H9 (cell line): ENCODE data around the gene ADAMTS2. TPM values are rescaled to one million over a fixed set of nuclear protein-coding genes. Genes with fewer than 3 reads are reported as not detected.
A peak's percentile ranks its signal among the peaks of the same experiment; 100 is the strongest.

Experiments used
- DNase-seq: peaks from one replicate; pipeline ENCODE4 v3.0.0-alpha.2; 2017
- H2AFZ ChIP-seq: one replicate; pipeline ENCODE4 v1.6.1; 2013; ENCODE audit warnings: mild to moderate bottlenecking, low read length, control low read depth, moderate library complexity
- H2AK5ac ChIP-seq: 2 replicates; pipeline ENCODE4 v1.6.1; 2013; ENCODE audit warnings: low read length, control low read depth, mixed read lengths; ENCODE audit not compliant: insufficient read length
- H2BK120ac ChIP-seq: one replicate; pipeline ENCODE4 v1.6.1; 2013; ENCODE audit warnings: low read depth, mild to moderate bottlenecking, low read length, control low read depth, inconsistent platforms; ENCODE audit not compliant: poor library complexity, severe bottlenecking
- H2BK12ac ChIP-seq: 2 replicates; pipeline ENCODE4 v1.6.1; 2013; ENCODE audit warnings: low read length, control low read depth, mixed read lengths, low read depth; ENCODE audit not compliant: insufficient read length
- H2BK15ac ChIP-seq: 2 replicates; pipeline ENCODE4 v1.6.1; 2013; ENCODE audit warnings: low read depth, low read length, control low read depth
- H2BK20ac ChIP-seq: one replicate; pipeline ENCODE4 v1.6.1; 2013; ENCODE audit warnings: low read depth, mild to moderate bottlenecking, low read length, control low read depth, inconsistent platforms; ENCODE audit not compliant: poor library complexity, severe bottlenecking
- H2BK5ac ChIP-seq: 2 replicates; pipeline ENCODE4 v1.6.1; 2013; ENCODE audit warnings: low read length, control low read depth, mixed read lengths; ENCODE audit not compliant: insufficient read length
- H3K14ac ChIP-seq: 2 replicates; pipeline ENCODE4 v1.6.1; 2013; ENCODE audit warnings: low read length, control low read depth; ENCODE audit not compliant: insufficient read depth
- H3K18ac ChIP-seq: 2 replicates; pipeline ENCODE4 v1.6.1; 2013; ENCODE audit warnings: low read depth, mild to moderate bottlenecking, mixed read lengths, low read length, control low read depth; ENCODE audit not compliant: insufficient read length
- H3K23ac ChIP-seq: 2 replicates; pipeline ENCODE4 v1.6.1; 2013; ENCODE audit warnings: low read length, control low read depth, mixed read lengths, low read depth; ENCODE audit not compliant: insufficient read length
- H3K23me2 ChIP-seq: 2 replicates; pipeline ENCODE4 v1.6.1; 2013; ENCODE audit warnings: low read depth, mild to moderate bottlenecking, mixed read lengths, low read length, control low read depth; ENCODE audit not compliant: insufficient read length, poor library complexity, severe bottlenecking
- H3K27ac ChIP-seq: 2 replicates; pipeline ENCODE4 v1.5.1; 2013; ENCODE audit warnings: low read length, control low read depth, mixed read lengths, low read depth; ENCODE audit not compliant: insufficient read length
- H3K27me3 ChIP-seq: 2 replicates; pipeline ENCODE4 v1.6.1; 2013; ENCODE audit warnings: low read length, control low read depth, inconsistent platforms; ENCODE audit not compliant: insufficient read depth
- H3K4ac ChIP-seq: 2 replicates; pipeline ENCODE4 v1.6.1; 2013; ENCODE audit warnings: low read depth, mild to moderate bottlenecking, control low read depth, inconsistent platforms, low read length, moderate library complexity
- H3K4me1 ChIP-seq: 2 replicates; pipeline ENCODE4 v1.6.1; 2013; ENCODE audit warnings: low read length, control low read depth, inconsistent platforms; ENCODE audit not compliant: insufficient read depth
- H3K4me2 ChIP-seq: 2 replicates; pipeline ENCODE4 v1.6.1; 2013; ENCODE audit warnings: low read length, control low read depth, mixed read lengths; ENCODE audit not compliant: insufficient read length, insufficient read depth
- H3K56ac ChIP-seq: 2 replicates; pipeline ENCODE4 v1.6.1; 2013; ENCODE audit warnings: low read depth, mild to moderate bottlenecking, mixed read lengths, low read length, control low read depth; ENCODE audit not compliant: insufficient read length
- H3K79me1 ChIP-seq: 2 replicates; pipeline ENCODE4 v1.6.1; 2013; ENCODE audit warnings: low read depth, mild to moderate bottlenecking, moderate library complexity, low read length, control low read depth, inconsistent platforms; ENCODE audit not compliant: insufficient read depth, poor library complexity, severe bottlenecking
- H3K79me2 ChIP-seq: 2 replicates; pipeline ENCODE4 v1.6.1; 2013; ENCODE audit warnings: low read length, control low read depth, inconsistent platforms; ENCODE audit not compliant: insufficient read depth
- H3K9ac ChIP-seq: 2 replicates; pipeline ENCODE4 v1.6.1; 2013; ENCODE audit warnings: low read length, control low read depth, mixed read lengths; ENCODE audit not compliant: insufficient read length; ENCODE audit errors: extremely low read depth
- H3K9me3 ChIP-seq: one replicate; pipeline ENCODE4 v1.6.1; 2013; ENCODE audit warnings: low read depth, low read length, inconsistent platforms; ENCODE audit not compliant: control insufficient read depth
- H3T11ph ChIP-seq: one replicate; pipeline ENCODE4 v1.6.1; 2013; ENCODE audit warnings: mild to moderate bottlenecking, low read length, control low read depth, inconsistent platforms
- H4K20me1 ChIP-seq: one replicate; pipeline ENCODE4 v1.6.1; 2013; ENCODE audit not compliant: control insufficient read depth, insufficient read length, insufficient read depth
- H4K5ac ChIP-seq: 2 replicates; pipeline ENCODE4 v1.6.1; 2013; ENCODE audit warnings: low read depth, mild to moderate bottlenecking, mixed read lengths, low read length, control low read depth; ENCODE audit not compliant: insufficient read length
- H4K8ac ChIP-seq: replicated peaks from 2 replicates; pipeline ENCODE4 v1.6.1; 2013; ENCODE audit warnings: low read length, control low read depth, mixed read lengths, low read depth; ENCODE audit not compliant: insufficient read length
- H4K91ac ChIP-seq: 2 replicates; pipeline ENCODE4 v1.6.1; 2013; ENCODE audit warnings: low read depth, mild to moderate bottlenecking, moderate library complexity, mixed read lengths, low read length, control low read depth; ENCODE audit not compliant: insufficient read length
- H3K27ac Mint-ChIP-seq, 3 experiments: 2 replicates in 2 of 3; 3 replicates in 1 of 3; pipeline ENCODE4 v1.8.0; 2020 to 2021; ENCODE audit warnings: mixed read lengths in 3 of 3, mild to moderate bottlenecking in 1 of 3, moderate library complexity in 1 of 3
- H3K27me3 Mint-ChIP-seq: 2 replicates; pipeline ENCODE4 v1.8.0; 2021; ENCODE audit warnings: low read depth, mild to moderate bottlenecking, moderate library complexity, mixed read lengths
- H3K36me3 Mint-ChIP-seq, 3 experiments: 2 replicates in 2 of 3; 3 replicates in 1 of 3; pipeline ENCODE4 v1.8.0; 2020 to 2021; ENCODE audit warnings: low read depth in 3 of 3, mixed read lengths in 3 of 3; ENCODE audit not compliant: insufficient read depth in 1 of 3
- H3K4me1 Mint-ChIP-seq, 2 experiments: 2 replicates each; pipeline ENCODE4 v1.8.0; 2020; ENCODE audit warnings: mixed read lengths in 2 of 2
- H3K4me3 Mint-ChIP-seq, 2 experiments: 2 replicates in 1 of 2; 3 replicates in 1 of 2; pipeline ENCODE4 v1.8.0; 2020 to 2021; ENCODE audit warnings: mild to moderate bottlenecking in 2 of 2, mixed read lengths in 2 of 2, moderate library complexity in 1 of 2
- H3K9me3 Mint-ChIP-seq, 2 experiments: 2 replicates in 1 of 2; 3 replicates in 1 of 2; pipeline ENCODE4 v1.8.0; 2020; ENCODE audit warnings: mild to moderate bottlenecking in 2 of 2, mixed read lengths in 2 of 2, moderate library complexity in 1 of 2
- WGBS: extraction: QIAGEN DNeasy Blood & Tissue Kit; methylation state at CpG from one replicate; pipeline ENCODE4 v1.1.7; 2013; ENCODE audit warnings: missing lambda C conversion rate, low lambda C conversion rate, mixed read lengths; ENCODE audit not compliant: insufficient read length; ENCODE audit errors: extremely low coverage; 5-methylcytosine and 5-hydroxymethylcytosine counted together
- total RNA-seq: library from RNA; stranded (reverse); gene quantifications from 2 replicates; pipeline ENCODE4 v1.2.1, GENCODE V29; 2021
- TF ChIP-seq, protein P1 (sequence below): fragments of 200-600 bp; sonication (generic); conservative IDR thresholded peaks from 3 replicates; pipeline ENCODE4 v1.8.0; 2021; ENCODE audit warnings: antibody characterized with exemption, mild to moderate bottlenecking

ADAMTS2 gene
- total RNA-seq, 1 experiment from 2014 or later: 5.4 TPM

DNA sequence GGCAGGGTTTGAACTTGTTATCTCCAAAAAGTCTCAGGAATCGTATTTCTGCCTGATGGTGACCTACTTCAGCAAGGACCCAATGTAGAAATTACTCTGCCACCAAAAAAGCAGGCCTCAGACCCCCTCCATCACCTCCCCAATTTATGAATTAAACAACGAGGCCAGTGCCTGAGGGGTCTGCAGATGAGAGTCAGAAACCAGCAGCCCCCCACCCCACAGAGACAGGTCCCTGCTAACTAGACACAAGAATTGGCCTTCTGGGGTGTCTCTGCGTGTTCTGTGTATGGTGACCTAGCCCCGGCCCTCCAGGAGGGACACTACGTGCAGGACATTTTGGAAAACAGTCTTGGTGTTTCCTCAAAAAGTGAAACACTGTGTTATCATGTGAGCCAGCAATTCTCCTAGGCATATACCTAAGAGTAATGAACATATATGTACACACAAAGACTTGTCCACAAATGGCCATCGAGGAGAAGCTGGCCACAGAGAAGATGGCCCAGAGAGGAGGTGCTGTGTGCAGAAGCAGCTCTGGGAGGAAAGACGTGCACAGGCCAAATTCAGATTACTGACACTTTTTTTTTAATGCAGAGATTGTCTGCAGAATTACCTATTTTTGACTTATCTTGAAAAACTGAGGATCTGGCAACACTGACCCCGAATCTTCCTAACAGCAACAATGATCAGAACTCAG, 93.8 kb downstream of the ADAMTS2 start:
- Histone ChIP-seq H3K4me2 (no peak overlapping the region), H4K8ac (no peak overlapping the region), H3K27ac (no peak overlapping the region), H3K14ac (no peak overlapping the region), H2BK120ac (no peak overlapping the region), H3K9me3 (no peaks in the 10 kb centered on the region), H2AK5ac (no peak overlapping the region), H3K23me2 (peaks cover 4% of the 10 kb centered on the region), H2BK5ac (no peak overlapping the region), H2BK12ac (no peak overlapping the region), H4K20me1 (no peaks in the 10 kb centered on the region), H2BK15ac (no peak overlapping the region), H3K56ac (no peak overlapping the region), H3T11ph (no peak overlapping the region), H3K9ac (no peak overlapping the region), H4K5ac (no peak overlapping the region), H3K4ac (no peak overlapping the region), H4K91ac (no peak overlapping the region), H3K23ac (no peak overlapping the region), H2BK20ac (no peak overlapping the region), H2AFZ (no peak overlapping the region), H3K79me2 (no peaks in the 10 kb centered on the region), H3K4me1 (no peaks in the 10 kb centered on the region), H3K18ac (no peak overlapping the region), H3K79me1 (no peaks in the 10 kb centered on the region), H3K27me3 (no peaks in the 10 kb centered on the region)
- H3K27me3 Mint-ChIP-seq: no peaks in the 10 kb centered on the region
- no CpG with 5 or more reads among the region's 8 CpGs for whole genome bisulfite sequencing
- H3K36me3 Mint-ChIP-seq: peaks cover 3 to 8% (median 3%) of the 10 kb centered on the region in 3 experiments; a peak in 5 of 7 replicates
- TF ChIP-seq, protein P1, sequence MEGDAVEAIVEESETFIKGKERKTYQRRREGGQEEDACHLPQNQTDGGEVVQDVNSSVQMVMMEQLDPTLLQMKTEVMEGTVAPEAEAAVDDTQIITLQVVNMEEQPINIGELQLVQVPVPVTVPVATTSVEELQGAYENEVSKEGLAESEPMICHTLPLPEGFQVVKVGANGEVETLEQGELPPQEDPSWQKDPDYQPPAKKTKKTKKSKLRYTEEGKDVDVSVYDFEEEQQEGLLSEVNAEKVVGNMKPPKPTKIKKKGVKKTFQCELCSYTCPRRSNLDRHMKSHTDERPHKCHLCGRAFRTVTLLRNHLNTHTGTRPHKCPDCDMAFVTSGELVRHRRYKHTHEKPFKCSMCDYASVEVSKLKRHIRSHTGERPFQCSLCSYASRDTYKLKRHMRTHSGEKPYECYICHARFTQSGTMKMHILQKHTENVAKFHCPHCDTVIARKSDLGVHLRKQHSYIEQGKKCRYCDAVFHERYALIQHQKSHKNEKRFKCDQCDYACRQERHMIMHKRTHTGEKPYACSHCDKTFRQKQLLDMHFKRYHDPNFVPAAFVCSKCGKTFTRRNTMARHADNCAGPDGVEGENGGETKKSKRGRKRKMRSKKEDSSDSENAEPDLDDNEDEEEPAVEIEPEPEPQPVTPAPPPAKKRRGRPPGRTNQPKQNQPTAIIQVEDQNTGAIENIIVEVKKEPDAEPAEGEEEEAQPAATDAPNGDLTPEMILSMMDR: no peak
- peaks cover 14 to 21% of the 10 kb centered on the region in 2 experiments for H3K4me1 Mint-ChIP-seq
- H3K27ac Mint-ChIP-seq: no peak overlapping the region
- DNase-seq: peak; percentile 15
- peaks cover 7 to 13% of the 10 kb centered on the region in 2 experiments for H3K9me3 Mint-ChIP-seq
- no peak overlapping the region for H3K4me3 Mint-ChIP-seq
